22Rv1 (cell line): ENCODE results near the gene PANK4.

Experiments used
- ZFX ChIP-seq: fragments of 450-650 bp; IDR thresholded peaks from 2 replicates; pipeline ENCODE4 v1.6.1; 2017; ENCODE audit warnings: antibody characterized with exemption, borderline replicate concordance
- TF ChIP-seq, protein P1 (sequence below): fragments of 450-650 bp; IDR thresholded peaks from 2 replicates; pipeline ENCODE4 v1.5.1; 2017; ENCODE audit warnings: mild to moderate bottlenecking

DNA sequence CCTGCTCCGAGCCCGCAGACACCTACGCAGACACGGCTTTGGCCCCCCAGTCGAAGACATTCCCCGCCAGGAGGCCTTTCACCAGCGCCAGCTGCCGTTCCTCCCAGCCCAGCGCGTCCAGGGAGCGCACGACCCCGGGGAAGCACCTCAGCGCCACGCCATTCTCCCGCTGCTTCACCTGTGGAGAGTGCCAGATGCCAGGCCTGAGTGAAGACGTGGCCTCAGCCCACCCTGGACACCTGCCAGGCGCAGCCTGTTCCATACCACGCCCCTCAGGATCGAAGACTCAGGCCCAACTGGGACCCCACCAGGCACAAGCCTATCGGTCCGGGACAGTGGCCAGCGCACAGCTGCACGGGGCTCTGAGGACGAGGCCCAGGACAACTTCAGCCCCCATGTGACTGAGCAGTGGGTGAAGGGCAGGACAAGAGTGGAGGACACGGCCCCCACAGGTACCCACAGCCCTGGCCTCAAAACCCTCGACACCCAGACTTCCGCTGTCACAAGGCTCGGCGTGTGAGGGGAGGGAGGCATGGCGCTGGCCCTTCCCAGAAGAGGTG is 13.5 kb downstream of the PANK4 start:
- TF ChIP-seq, protein P1, sequence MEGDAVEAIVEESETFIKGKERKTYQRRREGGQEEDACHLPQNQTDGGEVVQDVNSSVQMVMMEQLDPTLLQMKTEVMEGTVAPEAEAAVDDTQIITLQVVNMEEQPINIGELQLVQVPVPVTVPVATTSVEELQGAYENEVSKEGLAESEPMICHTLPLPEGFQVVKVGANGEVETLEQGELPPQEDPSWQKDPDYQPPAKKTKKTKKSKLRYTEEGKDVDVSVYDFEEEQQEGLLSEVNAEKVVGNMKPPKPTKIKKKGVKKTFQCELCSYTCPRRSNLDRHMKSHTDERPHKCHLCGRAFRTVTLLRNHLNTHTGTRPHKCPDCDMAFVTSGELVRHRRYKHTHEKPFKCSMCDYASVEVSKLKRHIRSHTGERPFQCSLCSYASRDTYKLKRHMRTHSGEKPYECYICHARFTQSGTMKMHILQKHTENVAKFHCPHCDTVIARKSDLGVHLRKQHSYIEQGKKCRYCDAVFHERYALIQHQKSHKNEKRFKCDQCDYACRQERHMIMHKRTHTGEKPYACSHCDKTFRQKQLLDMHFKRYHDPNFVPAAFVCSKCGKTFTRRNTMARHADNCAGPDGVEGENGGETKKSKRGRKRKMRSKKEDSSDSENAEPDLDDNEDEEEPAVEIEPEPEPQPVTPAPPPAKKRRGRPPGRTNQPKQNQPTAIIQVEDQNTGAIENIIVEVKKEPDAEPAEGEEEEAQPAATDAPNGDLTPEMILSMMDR: no peak
- TF ChIP-seq ZFX: no peak
